Stimulated activated CD8-positive, alpha-beta memory T cell treated with anti-CD3 and anti-CD28 coated beads, Interleukin-7, amount 100 ng/mL, for 4 hours (primary cell): ENCODE measurements around the gene CXCL13.
"Not testable (repeated sequence)": the region's sequence is repeated elsewhere in the genome, so short reads cannot be mapped to it uniquely, and the experiment has no call there.

ENCODE experiments used
- DNase-seq, 2 donors: peaks; one replicate each; pipeline ENCODE4 v3.0.0-alpha.2; 2020; ENCODE audit warnings: low read depth in 2 of 2

The CXCL13 gene, protein sequence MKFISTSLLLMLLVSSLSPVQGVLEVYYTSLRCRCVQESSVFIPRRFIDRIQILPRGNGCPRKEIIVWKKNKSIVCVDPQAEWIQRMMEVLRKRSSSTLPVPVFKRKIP

GRCh38 chr4:77605210-77605902 lies at the start of gene CXCL13:
CXCL13 (plus strand) TSS chr4:77605820; CDS start chr4:77605866, 46 bp downstream.
- no peak for DNase-seq

- no peak for DNase-seq
Measured at GRCh38 chr4:77560170-77560569, 45.5 kb upstream of the CXCL13 start.

DNA sequence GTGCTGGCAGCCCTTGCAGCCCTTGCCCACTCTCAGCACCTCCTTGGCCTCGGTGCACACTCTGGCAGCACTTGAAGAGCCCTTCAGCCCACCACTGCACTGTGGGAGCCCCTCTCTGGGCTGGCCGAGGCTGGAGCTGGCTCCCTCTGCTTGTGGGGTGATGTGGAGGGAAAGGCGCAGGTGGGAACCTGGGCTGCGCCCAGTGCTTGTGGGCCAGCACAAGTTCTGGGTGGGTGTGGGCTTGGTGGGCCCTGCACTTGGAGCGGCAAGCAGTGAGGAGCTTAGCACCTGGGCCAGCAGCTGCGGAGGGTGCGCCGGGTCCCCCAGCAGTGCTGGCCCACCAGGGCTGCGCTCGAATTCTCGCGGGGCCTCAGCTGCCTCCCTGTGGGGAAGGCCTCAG lies 43.9 kb upstream of the CXCL13 start:
- DNase-seq, result not testable (repeated sequence)

DNA sequence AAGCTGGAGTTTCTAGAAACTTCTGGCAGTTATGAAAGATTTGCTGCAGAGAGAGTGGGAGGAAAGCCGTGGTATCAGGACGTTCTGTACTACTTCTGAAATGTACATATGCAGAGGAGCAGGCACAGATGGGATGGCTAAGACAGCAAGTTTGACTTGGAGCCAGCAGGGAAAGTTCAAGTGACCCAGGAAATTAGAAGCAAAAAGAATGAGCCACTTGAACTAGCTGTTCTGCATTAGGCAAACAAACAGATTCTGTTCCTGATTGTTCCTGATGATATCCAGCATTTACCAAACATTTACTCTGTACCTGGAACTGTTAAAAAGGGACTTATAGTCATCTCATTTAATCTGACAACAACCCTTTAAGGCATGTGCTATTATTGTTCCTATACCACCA lies 41.4 kb upstream of the CXCL13 start:
- no peak for DNase-seq

DNA sequence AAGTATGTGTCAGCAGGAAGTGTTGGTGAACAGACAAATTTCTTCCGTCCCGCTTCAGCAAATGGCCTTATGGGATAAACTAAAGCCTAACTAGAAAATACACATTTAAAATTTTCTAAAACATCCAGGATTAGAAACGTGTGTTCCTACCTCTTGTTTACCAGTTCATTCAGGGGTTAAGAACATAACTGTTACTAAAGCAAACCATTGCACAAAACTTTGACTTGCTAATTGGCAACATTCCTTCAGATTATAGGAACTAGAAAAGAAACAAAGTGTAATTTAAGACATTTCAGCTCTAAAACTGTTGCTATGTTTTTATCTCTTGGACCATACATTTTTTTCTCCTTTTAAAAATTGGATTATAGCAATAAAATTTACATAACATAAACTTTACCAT lies 39.5 kb upstream of the CXCL13 start:
- no peak for DNase-seq

GRCh38 chr4:77567549-77567948 lies 38.1 kb upstream of the CXCL13 start:
- DNase-seq, result no peak

DNA sequence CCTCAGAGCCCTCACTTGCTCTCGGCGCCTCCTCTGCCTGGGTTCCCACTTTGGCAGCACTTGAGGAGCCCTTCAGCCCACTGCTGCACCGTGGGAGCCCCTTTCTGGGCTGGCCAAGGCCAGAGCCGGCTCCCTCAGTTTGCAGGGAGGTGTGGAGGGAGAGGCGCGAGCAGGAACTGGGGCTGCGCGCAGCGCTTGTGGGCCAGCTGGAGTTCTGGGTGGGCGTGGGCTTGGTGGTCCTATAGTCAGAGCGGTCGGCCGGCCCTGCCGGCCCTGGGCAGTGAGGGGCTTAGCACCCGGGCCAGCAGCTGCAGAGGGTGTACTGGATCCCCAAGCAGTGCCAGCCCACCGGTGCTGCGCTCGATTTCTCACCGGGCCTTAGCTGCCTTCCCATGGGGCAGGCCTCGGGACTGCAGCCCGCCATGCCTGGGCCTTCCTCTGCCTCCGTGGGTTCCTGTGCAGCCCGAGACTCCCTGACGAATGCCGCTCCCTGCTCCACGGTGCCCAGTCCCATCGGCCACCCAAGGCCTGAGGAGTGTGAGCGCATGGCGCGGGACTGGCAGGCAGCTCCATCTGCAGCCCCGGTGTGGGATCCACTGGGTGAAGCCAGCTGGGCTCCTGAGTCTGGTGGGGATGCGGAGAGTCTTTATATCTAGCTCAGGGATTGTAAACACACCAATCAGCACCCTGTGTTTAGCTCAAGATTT lies 35.0 kb upstream of the CXCL13 start:
- not testable (repeated sequence) for DNase-seq

DNA sequence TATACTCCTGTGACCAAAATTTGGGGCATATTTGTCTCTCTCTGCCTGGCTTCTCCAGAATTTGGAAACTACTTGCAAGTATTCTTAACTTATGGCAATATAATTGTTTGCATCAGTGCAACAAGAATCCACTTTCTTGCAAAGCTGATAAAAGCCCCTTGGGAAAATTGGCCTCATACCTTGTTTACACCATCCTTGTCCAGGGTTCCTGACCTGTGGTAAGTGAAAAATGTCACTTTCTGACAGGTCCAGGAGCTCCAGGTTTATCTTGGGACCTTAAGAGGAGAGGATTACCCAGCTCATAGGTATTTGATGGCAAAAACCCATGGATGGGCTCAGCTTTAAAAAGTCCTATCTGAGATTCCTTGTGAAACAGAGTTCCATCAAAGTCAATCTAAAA lies 29.3 kb upstream of the CXCL13 start:
- no peak for DNase-seq

DNA sequence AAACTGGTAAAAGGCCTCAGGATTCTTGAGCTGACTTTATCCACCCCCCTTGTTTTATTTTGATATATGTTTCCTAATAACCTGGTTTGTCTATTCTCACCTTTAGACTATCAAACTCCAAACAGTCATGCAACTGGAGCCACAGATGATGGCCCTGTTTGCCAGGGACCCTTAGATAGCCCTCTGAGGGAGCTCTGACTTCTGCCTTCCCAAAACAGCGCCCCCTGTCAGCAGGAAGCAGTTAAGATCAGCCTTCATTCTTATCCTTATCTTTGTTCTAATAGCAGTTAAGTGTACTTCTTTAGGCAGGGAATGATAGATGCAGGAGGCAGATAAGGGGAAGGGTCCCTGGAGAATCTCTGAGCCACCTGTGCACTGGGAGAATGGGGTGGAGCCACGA lies 27.5 kb upstream of the CXCL13 start:
- no peak for DNase-seq

DNA sequence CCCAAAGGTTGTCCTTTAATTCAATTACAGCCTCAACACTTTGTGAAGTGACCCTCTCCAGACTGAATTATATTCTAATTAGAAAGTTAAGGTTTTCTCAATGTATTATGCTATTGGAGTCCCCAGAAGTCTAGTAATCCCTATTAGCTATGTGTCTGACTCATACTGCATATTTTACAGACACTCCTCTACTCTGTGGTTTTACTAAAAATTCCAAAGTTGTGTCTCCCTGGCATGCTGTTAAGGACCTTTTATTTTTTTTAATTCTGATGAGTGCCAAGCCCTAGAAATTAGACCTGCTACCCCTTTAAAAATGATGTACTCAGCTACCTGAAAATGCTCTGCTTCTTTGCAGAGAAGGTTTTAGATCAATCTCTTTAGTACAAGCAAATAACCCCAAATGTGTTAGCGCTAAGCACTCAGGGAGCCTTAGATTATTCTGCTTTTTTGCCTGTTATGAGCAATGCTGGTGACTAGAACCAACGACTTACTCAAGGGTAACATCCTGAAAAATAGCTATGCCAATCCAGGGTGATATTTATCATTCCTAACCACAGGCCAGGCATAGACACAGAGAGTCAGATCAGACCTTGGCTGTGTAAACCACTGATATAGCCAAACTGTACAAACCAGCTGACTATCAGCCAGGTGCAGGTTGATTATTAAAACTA lies 26.1 kb upstream of the CXCL13 start:
- DNase-seq, result no peak

DNA sequence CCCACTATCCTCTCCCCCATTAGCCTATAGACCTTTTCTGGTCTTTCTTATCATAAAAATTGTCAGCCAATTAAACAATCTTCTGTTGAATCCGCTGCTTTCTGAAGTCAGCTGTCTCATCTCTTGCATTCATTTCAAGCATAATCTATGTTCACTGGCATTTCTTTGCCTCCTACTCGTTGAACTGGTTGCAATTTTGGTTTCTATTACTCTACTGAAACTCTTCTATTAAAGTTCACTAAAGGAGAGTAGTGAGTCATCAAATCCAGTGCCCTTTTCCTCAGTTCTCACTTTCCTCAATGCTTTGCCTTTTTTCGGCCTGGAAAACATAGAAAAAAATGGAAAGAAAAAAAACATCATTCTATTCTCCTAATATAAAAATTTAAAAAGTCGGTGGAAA lies 23.9 kb upstream of the CXCL13 start:
- DNase-seq, result no peak

DNA sequence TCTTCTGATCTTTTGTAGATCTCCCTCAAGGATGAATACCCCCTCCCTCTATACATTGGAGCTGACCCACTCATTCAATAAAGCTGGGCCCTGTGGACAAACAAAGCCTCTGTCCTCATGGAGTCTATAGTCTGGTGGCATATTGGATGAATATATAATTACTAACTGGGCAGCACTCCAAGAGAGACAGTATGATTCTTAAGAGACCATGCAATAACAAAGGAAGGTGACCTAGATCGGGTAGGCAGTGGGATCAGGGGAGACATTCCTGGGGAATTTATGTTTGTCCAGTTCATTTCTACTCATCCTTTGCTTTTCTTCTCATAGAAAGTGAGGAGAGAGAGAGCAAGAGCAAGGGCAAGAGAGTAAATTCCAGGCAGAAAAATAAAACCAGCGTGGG lies 23.5 kb upstream of the CXCL13 start:
- no peak for DNase-seq

- DNase-seq, result no peak
Measured at GRCh38 chr4:77582711-77583110, 22.9 kb upstream of the CXCL13 start.

- DNase-seq, result peak; percentile 12 to 35
Measured at GRCh38 chr4:77586951-77587383, 18.7 kb upstream of the CXCL13 start.

DNA sequence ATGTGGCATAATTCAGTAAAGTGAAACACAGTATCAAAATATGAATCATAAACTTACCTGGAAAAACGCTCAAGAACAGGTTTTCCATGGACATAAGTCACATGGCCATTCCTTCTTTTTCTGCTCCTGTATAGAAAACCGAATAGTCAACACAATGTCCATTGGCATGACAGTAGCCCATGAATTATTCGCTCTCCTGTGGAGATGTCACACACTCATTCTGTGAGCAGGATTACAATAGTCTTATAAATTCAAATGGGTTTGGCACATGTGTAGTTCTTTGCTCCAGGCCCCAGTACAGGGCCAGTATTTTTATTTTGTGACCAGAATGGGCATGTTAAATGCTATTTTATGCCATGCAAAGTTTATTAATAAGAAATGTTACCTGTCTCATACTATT lies 15.1 kb upstream of the CXCL13 start:
- DNase-seq, result no peak

DNA sequence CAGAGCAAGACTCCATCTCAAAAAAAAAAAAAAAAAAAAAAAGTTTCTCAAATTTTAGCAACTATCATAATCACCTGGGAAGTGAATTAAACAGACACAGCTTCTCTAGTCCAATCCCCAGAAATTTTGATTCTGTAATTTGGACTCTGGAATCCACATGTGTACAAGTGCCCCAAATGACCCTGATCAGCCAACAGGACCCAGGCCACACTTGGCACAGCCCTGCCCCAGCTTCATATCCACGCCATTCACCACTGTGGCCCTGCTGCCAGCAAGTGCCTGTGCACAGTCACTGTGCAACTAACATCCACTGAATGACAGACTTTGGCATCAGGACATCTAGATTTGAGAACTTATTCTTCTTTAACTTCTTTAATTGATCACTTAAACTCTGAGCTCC lies 14.1 kb upstream of the CXCL13 start:
- DNase-seq, result no peak

- DNase-seq, result no peak
Measured at GRCh38 chr4:77593101-77593500, 12.5 kb upstream of the CXCL13 start.

DNA sequence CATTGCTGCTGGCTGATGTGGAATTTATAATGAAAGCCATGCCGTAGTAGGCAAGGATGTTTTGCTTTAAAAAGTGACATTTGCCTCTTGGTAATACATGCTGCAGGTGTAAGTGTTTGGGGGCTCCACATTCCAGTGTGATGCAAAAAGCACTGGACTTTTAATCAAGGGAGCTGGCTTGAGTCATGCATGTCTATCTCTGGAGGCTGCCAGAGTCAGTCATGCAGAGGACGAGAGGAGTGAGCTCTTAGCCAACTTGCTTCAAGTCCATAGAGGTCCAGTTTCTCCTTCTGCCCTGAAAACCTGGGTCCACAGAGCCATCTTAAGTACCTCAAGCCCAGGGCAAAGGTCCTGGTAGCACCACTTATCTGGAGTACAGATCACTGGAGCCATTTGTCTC lies 11.6 kb upstream of the CXCL13 start:
- no peak for DNase-seq

DNA sequence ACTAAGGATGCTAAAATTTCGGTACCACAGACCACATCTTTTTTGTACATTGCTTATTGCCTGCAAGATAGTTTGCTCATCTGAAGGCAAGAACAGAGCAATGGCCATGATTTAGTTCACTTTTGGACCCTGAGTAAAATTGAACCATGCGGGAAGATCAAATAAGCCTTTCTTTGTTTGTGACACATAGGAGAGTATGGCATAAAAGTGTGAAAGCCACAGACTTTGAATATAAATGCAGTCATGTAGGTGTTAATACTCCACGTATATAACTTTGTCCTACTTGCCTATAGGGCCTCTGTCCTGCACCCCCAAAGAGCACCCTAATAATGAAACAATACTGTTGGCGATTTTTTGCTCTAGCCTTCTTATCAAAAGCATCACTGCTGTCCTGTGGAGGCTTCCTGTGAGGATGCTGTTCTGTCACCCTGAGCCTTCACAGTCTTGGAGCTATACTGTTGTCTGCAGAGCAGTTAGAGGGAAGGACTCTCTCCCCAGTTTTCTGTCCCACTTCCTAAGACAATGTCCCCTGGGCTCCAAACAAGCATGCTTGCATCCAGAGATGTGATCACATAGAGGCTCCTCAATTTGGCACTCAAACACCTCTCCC lies 10.2 kb upstream of the CXCL13 start:
- DNase-seq, result no peak

GRCh38 chr4:77599378-77599777 lies 6.2 kb upstream of the CXCL13 start:
- DNase-seq, result no peak

DNA sequence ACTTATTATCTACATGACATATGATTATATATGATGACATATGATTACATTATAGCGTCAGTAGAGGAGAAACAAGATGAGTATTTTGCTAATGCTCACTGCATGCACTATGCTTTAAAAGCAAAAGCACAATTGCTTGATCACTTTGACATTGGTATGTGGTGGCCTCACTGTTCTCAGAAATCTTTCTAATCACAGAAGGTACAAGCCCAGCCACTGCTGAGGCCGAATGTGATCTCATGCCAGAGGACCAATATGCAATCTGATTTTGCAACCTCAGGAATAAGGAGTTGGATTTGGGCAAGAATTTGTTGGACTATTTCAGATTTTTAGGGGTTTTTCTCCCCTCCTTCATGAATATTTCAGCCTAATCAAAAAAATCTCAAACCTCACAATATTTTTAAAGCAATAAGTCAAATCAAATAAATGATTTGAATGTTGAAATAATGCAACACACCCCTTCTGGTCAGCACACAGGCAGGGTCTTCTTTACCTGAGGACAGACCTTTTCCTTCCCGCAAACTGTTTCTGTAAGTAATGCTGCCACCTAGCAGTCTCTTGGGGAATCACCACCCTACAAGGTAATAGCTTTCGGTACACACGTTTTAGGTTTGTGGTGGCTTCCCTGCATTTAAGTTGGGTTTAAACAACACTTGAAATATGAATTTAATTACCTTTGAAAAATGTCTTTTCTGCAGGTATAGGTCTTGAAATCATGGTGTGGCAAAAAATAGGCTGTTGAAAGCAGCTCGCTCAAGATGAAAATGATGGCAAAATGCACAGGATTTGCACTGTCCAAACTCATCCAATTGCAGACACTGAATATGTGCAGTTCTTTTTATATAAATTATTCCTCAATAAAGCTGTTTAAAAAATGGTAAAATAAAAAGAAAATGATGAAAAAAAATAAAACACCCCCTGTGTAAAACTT lies 4.8 kb upstream of the CXCL13 start:
- no peak for DNase-seq
